Activated T-cell treated with anti-CD3 and anti-CD28 coated beads, Interleukin-2, amount 50 U/mL, for 1 hour (primary cell): ENCODE results near the gene SETSIP.
"Not testable (repeated sequence)": the region's sequence is repeated elsewhere in the genome, so short reads cannot be mapped to it uniquely, and the experiment has no call there.

Experiments
- DNase-seq: peaks from one replicate; pipeline ENCODE4 v3.0.0-alpha.2; 2020

SETSIP gene

GRCh38 chr1:92045766-92046495, 29.3 kb downstream of the SETSIP start:
- no peak for DNase-seq

GRCh38 chr1:92043621-92044020, 31.6 kb downstream of the SETSIP start:
- no peak for DNase-seq

- DNase-seq, result no peak
Observed at GRCh38 chr1:92040971-92041370, 34.2 kb downstream of the SETSIP start.

- no peak for DNase-seq
Observed at GRCh38 chr1:92038695-92039346, 36.4 kb downstream of the SETSIP start.

- no peak for DNase-seq
Observed at GRCh38 chr1:92037400-92037799, 37.8 kb downstream of the SETSIP start.

- no peak for DNase-seq
Observed at GRCh38 chr1:92031281-92032110, 43.7 kb downstream of the SETSIP start.

- no peak for DNase-seq
Observed at GRCh38 chr1:92030656-92031107, 44.5 kb downstream of the SETSIP start.

GRCh38 chr1:92029241-92029922, 45.8 kb downstream of the SETSIP start:
- no peak for DNase-seq

GRCh38 chr1:92026806-92027205, 48.4 kb downstream of the SETSIP start:
- DNase-seq, result no peak

GRCh38 chr1:92026042-92026441, 49.2 kb downstream of the SETSIP start:
- DNase-seq, result not testable (repeated sequence)
